ENCODE results near the gene SPAG4. TPM values are rescaled to one million over a fixed set of nuclear protein-coding genes. Genes with fewer than 3 reads are reported as not detected.

Gene SPAG4
- total RNA-seq, 1 experiment from 2014 or later: 21.2 TPM

DNA sequence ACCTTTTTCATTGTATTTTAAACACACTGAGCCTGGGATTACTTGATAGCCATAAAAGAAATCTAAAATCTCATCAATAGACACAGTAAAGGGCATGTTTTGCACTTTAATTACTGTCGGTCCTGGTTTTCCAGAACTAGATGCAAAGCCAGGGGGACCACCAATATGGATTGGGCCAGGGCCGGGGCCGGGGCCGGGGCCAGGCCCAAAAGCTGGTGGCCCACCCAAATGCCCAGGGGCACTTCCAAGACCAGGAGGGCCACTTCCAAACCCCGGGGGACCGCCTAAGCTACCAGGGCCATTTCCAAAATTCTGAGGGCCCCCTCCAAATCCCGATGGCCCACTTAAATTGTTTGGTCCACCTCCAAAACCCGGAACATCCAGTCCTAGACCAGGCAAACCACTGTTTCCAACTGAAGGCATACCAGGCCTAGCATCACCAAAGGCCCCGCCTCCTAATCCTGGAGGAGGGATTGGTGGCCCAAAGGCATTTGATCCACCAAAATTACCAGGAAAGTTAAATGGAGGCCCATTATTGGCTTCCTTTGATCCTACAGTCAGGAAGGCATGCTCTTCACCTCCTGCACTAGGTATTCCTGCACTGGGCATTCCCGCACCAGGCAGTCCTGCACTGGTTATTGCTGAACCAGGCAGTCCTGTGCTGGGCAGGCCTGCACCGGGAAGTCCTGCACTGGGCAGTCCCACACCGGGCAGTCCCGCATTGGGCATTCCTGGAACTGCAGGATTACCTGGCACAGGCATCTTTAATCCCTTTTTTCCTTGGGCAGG is 37.2 kb downstream of the SPAG4 start:
- no peak for DNase-seq (ENCODE audit: extremely low read depth, low read depth)

GRCh38 chr20:35653430-35653734 is 37.8 kb downstream of the SPAG4 start:
- no peak for DNase-seq (ENCODE audit: extremely low read depth, low read depth)

- DNase-seq (ENCODE audit: extremely low read depth, low read depth): no peak
These were observed 38.3 kb downstream of the SPAG4 start for GRCh38 chr20:35653893-35654292.

DNA sequence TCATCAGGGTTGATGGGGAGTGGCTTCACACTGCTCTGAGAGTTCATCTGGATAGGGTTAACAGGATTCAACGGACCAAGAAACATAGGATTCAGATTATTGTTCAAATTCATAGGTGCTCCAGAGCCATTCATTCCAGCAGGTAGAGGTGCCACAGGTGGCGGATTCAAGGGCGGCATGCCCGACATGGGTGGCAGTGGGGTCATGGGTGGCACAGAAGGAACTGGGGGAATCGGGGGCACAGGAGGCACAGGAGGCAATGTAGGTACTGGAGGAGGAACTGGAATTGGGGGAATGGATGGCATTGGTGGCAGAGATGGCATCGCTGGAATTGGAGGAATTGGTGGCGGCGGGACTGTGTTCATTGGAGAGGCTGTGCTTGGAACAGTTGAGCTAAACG is 38.8 kb downstream of the SPAG4 start:
- no peak for DNase-seq (ENCODE audit: extremely low read depth, low read depth)

DNA sequence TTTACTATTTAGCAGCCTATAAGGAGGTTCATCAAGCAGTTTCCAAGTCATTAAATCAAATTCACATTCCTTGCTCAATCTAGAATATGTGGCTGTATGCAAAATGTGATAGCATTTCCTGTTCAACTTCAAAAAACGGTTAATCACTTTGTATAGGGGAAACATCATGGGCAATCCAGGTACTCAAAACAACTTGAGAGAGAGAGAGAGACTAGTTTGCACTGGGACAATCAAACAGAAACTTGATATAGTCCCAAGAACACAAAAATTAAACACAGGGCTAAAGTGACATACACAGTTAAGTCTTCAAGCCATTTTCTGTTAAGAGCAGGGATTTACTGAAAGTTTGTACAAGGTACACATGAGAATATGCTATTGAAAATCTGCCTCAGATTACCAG is 41.6 kb downstream of the SPAG4 start:
- DNase-seq (ENCODE audit: extremely low read depth, low read depth): no peak

- DNase-seq (ENCODE audit: extremely low read depth, low read depth): no peak
These were observed 44.7 kb downstream of the SPAG4 start for GRCh38 chr20:35660122-35660937.

DNA sequence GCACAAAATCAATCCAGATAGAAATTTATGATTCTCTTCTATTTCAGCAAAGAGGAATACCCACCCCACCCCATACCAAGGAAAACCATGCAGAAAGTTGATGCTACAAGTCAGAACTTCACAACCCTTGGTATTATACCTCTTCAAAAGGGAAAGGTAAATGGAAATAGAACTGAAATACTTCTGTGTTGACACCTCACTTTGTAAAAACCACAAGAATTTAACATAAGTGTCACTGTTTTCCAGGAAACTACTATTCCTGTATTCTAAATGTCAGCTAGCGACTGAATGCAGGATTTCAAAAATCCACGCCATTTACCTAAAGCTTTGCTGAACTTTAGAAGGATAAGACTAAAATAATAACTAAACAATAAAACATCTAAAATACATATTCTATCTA is 45.4 kb downstream of the SPAG4 start:
- no peak for DNase-seq (ENCODE audit: extremely low read depth, low read depth)

- DNase-seq (ENCODE audit: extremely low read depth, low read depth): no peak
These were observed 46.3 kb downstream of the SPAG4 start for GRCh38 chr20:35661908-35662307.

GRCh38 chr20:35662551-35662950 is 46.9 kb downstream of the SPAG4 start:
- no peak for DNase-seq (ENCODE audit: extremely low read depth, low read depth)

- peak; percentile 6 for DNase-seq (ENCODE audit: extremely low read depth, low read depth)
These were observed 48.2 kb downstream of the SPAG4 start for GRCh38 chr20:35663516-35664465.

DNA sequence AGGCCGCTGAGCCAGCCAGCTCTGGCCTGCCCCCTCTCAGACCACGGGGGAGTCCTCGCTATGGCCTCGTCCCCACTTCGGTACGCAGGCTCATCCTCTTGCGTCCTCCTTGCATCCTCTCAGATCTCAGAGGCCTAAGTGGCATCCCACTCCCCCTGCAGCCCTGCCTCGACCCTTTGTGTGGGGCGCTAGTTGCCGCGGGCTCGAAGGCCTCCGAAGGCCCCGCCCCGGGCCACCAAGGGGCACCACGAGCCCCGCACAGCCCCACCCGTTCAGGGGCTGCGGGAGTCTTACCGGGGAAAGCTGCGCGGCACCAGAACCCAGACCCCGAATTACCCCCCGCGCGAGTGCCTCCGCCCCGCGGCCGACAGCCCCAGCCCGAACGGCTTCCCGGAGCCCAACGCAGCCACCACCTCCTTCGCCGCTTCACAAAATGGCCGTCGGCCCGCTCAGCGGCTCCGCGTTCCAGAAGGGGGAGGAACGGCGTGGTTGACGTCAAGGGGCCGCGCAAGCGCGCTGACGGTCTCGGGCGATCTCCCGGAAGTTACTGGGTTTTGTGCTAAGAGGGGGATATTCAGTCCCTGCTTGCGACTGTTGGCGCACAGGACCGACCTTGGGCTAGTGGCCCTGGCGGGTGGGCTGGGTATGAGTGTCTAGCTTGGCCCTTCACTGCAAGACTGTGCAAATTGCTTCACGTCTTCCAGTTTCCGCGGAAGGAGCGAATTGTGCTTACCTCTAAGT is 49.0 kb downstream of the SPAG4 start, which contains the start of the genes CPNE1 and RBM12:
Gene CPNE1 (minus strand): TSS at position 435 of the 741 bp plus-strand sequence. CDS start 31,977 bp downstream, outside the sequence.
Gene RBM12 (minus strand): TSS at position 435 of the 741 bp plus-strand sequence. CDS start 9,578 bp downstream, outside the sequence.
- DNase-seq (ENCODE audit: extremely low read depth, low read depth): peak; percentile 87

DNA sequence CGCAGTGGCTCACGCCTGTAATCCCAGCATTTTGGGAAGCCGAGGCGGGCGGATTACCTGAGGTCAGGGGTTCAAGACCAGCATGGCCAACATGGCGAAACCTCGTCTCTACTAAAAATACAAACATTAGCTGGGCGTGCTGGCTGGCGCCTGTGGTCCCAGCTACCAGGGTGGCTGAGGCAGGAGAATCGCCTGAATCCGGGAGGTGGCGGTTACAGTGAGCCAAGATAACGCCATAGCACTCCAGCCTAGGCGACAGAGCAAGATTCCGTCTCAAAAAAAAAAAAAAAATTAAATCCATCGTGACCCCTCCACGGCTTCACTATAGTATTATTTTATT is 50.3 kb downstream of the SPAG4 start:
- no peak for DNase-seq (ENCODE audit: extremely low read depth, low read depth)

DNA sequence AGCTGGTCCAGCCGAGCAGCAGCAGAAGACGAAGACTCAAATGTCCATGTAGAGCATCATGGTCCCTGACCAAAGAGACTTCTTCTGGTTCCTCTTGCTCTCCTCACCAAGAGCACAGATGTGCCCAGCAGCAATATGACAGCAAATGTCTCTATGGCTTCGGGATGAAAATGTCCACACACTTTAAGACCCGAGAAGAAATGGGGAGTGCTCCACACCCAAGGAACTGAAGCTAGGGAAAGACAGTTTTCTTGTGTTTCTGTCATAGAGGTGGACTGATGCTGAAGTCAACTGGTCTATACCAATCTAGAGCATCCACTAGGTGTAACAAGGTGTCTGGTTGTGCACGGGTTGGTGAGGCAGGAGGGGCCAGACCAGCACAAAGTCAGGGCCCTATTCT is 53.6 kb downstream of the SPAG4 start:
- no peak for DNase-seq (ENCODE audit: extremely low read depth, low read depth)

DNA sequence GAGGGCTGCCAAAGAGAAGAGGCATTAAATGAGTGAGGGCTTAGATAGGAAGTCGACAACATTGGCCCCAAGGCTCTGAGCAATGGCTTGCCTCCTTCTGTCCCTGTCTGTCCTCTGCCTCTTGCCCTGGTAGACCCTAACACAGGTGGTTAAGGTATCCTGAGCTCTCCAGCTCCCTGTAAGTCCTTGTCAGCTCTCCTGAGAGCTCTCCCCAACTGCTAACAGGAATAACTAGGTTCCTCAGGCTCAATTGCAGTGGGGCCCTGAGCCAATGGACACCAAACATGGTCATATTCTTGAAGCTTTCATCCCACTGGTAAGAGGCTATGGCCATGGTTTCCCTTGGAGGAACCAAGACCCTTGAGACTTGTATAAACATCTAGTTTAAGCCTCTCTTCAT is 54.1 kb downstream of the SPAG4 start:
- DNase-seq (ENCODE audit: extremely low read depth, low read depth): no peak

Small RNA genes within 50 kb of the gene (small RNA-seq; reads per million reads assigned to genes)
- 0 reads per million in 2 experiments for gene RNU6-759P
- 0 reads per million in 2 experiments for gene RPL37P1

Other genes with a start within 250 kb of the SPAG4 start
- gene UQCC1, start 203.9 kb upstream of the SPAG4 start, total RNA-seq (2014; rRNA removed; shearing (Covaris generic)): 30.7 and 35.8 TPM in 2 replicates
- gene GDF5, start 177.6 kb upstream of the SPAG4 start, total RNA-seq (2014; rRNA removed; shearing (Covaris generic)): not detected in 2 replicates
- gene CEP250, start 160.2 kb upstream of the SPAG4 start, total RNA-seq (2014; rRNA removed; shearing (Covaris generic)): 20.0 and 21.8 TPM in 2 replicates
- not detected in 2 replicates for gene C20orf173, start 86.2 kb upstream of the SPAG4 start, total RNA-seq (2014; rRNA removed; shearing (Covaris generic))
- gene ERGIC3, start 73.8 kb upstream of the SPAG4 start, total RNA-seq (2014; rRNA removed; shearing (Covaris generic)): 161 and 177 TPM in 2 replicates
- gene CPNE1, start 49.1 kb downstream of the SPAG4 start, total RNA-seq (2014; rRNA removed; shearing (Covaris generic)): 92.2 and 109 TPM in 2 replicates
- gene RBM12, start 49.1 kb downstream of the SPAG4 start, total RNA-seq (2014; rRNA removed; shearing (Covaris generic)): 57.2 and 64.0 TPM in 2 replicates
- 92.8 and 101 TPM in 2 replicates for gene NFS1, start 83.5 kb downstream of the SPAG4 start, total RNA-seq (2014; rRNA removed; shearing (Covaris generic))
- 251 and 306 TPM in 2 replicates for gene ROMO1, start 83.6 kb downstream of the SPAG4 start, total RNA-seq (2014; rRNA removed; shearing (Covaris generic))
- 380 and 494 TPM in 2 replicates for gene RBM39, start 126.4 kb downstream of the SPAG4 start, total RNA-seq (2014; rRNA removed; shearing (Covaris generic))
- gene PHF20, start 156.2 kb downstream of the SPAG4 start, total RNA-seq (2014; rRNA removed; shearing (Covaris generic)): 106 and 112 TPM in 2 replicates

Measured in NCI-H460 (cell line).